Measurements from ENCODE around the gene SCCPDH. TPM values are rescaled to one million over a fixed set of nuclear protein-coding genes. Genes with fewer than 3 reads are reported as not detected.

Gene SCCPDH
- total and polyA plus RNA-seq, 4 donors, result 52.1 to 84.3 (median 78.5) TPM

DNA sequence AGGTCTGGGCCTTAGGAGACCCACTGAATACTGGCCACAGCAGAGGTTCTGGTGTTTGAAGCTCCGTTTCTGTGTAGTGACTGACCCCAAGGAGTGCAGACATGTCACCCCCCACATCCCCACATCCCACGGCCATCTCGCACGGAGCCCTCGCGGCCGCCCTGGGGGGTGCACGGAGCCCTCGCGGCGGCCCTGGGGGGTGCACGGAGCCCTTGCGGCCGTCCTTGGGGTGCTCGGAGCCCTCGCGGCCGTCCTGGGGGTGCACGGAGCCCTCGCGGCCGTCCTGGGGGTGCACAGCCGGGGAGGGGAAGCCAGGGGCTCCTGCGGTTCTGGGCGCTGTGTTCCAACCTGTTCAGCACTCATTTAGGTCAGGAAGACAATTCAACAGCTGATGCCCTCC is 68.4 kb downstream of the SCCPDH start:
- Histone ChIP-seq H3K27ac (ENCODE audit: low read depth in 1 of 2, low read length in 2 of 2) (no peak overlapping the region), H3K9me3 (ENCODE audit: control insufficient read depth in 4 of 4, low read length in 3 of 4) (no peaks in the 10 kb centered on the region), H3K36me3 (ENCODE audit: control insufficient read depth in 4 of 4, insufficient read depth in 3 of 4, low read depth in 1 of 4, low read length in 3 of 4) (no peaks in the 10 kb centered on the region), H3K4me1 (ENCODE audit: control insufficient read depth in 4 of 4, insufficient read depth in 4 of 4, low read length in 3 of 4) (peaks cover 0 to 11% (median 7%) of the 10 kb centered on the region in 4 donors), H3K27me3 (ENCODE audit: control insufficient read depth in 4 of 4, insufficient read depth in 4 of 4, low read length in 3 of 4) (no peaks in the 10 kb centered on the region), H3K9ac (ENCODE audit: low read depth in 1 of 2, low read length in 2 of 2) (no peak overlapping the region), H3K4me3 (ENCODE audit: low read depth in 1 of 3, low read length in 3 of 3) (no peak overlapping the region)
- DNase-seq (ENCODE audit: low spot score), result no peak
- TF ChIP-seq FOXA1 (IDR thresholded peaks at IDR 0.05) (no peak), YY1 (IDR thresholded peaks at IDR 0.05) (no peak), TAF1 (conservative IDR thresholded peaks at IDR 0.05) (no peak), SP1 (IDR thresholded peaks at IDR 0.05) (no peak), HNF4A (conservative IDR thresholded peaks at IDR 0.05) (no peak), JUND (IDR thresholded peaks at IDR 0.05) (no peak), RXRA (IDR thresholded peaks at IDR 0.05) (no peak), EGR1 (IDR thresholded peaks at IDR 0.05; ENCODE audit: low read depth in 2 of 2) (no peak), ATF3 (IDR thresholded peaks at IDR 0.05) (no peak), NR2F2 (IDR thresholded peaks at IDR 0.05) (no peak), GABPA (IDR thresholded peaks at IDR 0.05 in 1 of 2, conservative IDR thresholded peaks at IDR 0.05 in 1 of 2) (no peak), FOXA2 (IDR thresholded peaks at IDR 0.05) (no peak), MAX (IDR thresholded peaks at IDR 0.05) (no peak), HNF4G (IDR thresholded peaks at IDR 0.05) (no peak), RAD21 (IDR thresholded peaks at IDR 0.05) (no peak)
- TF ChIP-seq, protein P1, sequence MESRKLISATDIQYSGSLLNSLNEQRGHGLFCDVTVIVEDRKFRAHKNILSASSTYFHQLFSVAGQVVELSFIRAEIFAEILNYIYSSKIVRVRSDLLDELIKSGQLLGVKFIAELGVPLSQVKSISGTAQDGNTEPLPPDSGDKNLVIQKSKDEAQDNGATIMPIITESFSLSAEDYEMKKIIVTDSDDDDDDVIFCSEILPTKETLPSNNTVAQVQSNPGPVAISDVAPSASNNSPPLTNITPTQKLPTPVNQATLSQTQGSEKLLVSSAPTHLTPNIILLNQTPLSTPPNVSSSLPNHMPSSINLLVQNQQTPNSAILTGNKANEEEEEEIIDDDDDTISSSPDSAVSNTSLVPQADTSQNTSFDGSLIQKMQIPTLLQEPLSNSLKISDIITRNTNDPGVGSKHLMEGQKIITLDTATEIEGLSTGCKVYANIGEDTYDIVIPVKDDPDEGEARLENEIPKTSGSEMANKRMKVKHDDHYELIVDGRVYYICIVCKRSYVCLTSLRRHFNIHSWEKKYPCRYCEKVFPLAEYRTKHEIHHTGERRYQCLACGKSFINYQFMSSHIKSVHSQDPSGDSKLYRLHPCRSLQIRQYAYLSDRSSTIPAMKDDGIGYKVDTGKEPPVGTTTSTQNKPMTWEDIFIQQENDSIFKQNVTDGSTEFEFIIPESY (IDR thresholded peaks at IDR 0.05), result no peak
- TF ChIP-seq, protein P2, sequence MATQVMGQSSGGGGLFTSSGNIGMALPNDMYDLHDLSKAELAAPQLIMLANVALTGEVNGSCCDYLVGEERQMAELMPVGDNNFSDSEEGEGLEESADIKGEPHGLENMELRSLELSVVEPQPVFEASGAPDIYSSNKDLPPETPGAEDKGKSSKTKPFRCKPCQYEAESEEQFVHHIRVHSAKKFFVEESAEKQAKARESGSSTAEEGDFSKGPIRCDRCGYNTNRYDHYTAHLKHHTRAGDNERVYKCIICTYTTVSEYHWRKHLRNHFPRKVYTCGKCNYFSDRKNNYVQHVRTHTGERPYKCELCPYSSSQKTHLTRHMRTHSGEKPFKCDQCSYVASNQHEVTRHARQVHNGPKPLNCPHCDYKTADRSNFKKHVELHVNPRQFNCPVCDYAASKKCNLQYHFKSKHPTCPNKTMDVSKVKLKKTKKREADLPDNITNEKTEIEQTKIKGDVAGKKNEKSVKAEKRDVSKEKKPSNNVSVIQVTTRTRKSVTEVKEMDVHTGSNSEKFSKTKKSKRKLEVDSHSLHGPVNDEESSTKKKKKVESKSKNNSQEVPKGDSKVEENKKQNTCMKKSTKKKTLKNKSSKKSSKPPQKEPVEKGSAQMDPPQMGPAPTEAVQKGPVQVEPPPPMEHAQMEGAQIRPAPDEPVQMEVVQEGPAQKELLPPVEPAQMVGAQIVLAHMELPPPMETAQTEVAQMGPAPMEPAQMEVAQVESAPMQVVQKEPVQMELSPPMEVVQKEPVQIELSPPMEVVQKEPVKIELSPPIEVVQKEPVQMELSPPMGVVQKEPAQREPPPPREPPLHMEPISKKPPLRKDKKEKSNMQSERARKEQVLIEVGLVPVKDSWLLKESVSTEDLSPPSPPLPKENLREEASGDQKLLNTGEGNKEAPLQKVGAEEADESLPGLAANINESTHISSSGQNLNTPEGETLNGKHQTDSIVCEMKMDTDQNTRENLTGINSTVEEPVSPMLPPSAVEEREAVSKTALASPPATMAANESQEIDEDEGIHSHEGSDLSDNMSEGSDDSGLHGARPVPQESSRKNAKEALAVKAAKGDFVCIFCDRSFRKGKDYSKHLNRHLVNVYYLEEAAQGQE (IDR thresholded peaks at IDR 0.05), result no peak
- TF ChIP-seq, protein P3, sequence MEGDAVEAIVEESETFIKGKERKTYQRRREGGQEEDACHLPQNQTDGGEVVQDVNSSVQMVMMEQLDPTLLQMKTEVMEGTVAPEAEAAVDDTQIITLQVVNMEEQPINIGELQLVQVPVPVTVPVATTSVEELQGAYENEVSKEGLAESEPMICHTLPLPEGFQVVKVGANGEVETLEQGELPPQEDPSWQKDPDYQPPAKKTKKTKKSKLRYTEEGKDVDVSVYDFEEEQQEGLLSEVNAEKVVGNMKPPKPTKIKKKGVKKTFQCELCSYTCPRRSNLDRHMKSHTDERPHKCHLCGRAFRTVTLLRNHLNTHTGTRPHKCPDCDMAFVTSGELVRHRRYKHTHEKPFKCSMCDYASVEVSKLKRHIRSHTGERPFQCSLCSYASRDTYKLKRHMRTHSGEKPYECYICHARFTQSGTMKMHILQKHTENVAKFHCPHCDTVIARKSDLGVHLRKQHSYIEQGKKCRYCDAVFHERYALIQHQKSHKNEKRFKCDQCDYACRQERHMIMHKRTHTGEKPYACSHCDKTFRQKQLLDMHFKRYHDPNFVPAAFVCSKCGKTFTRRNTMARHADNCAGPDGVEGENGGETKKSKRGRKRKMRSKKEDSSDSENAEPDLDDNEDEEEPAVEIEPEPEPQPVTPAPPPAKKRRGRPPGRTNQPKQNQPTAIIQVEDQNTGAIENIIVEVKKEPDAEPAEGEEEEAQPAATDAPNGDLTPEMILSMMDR (IDR thresholded peaks at IDR 0.05; ENCODE audit: low read depth, low read length, missing input control), result no peak
- 91% methylated on average over 25 of the region's 25 CpGs for WGBS

Measured in liver (tissue), 9 donors.